Hepatic stellate cell (primary cell): Measurements from ENCODE around the gene BTBD9.

Experiments used
- DNase-seq: peaks from one replicate; pipeline ENCODE4 v3.0.0; 2011; ENCODE audit warnings: low spot score

The BTBD9 gene

GRCh38 chr6:38176797-38177751, 462.7 kb downstream of the BTBD9 start:
- DNase-seq: no peak

GRCh38 chr6:38175786-38176185, 463.9 kb downstream of the BTBD9 start:
- DNase-seq: no peak

- DNase-seq: no peak
Measured at GRCh38 chr6:38174806-38175495, 464.8 kb downstream of the BTBD9 start.

- no peak for DNase-seq
Measured at GRCh38 chr6:38174315-38174714, 465.4 kb downstream of the BTBD9 start.

- no peak for DNase-seq
Measured at GRCh38 chr6:38173909-38174308, 465.8 kb downstream of the BTBD9 start.

- no peak for DNase-seq
Measured at GRCh38 chr6:38172739-38173410, 466.9 kb downstream of the BTBD9 start.

GRCh38 chr6:38171997-38172738, 467.6 kb downstream of the BTBD9 start:
- DNase-seq: no peak

GRCh38 chr6:38170666-38171355, 468.9 kb downstream of the BTBD9 start:
- DNase-seq: no peak

GRCh38 chr6:38169977-38170526, 469.7 kb downstream of the BTBD9 start:
- no peak for DNase-seq

GRCh38 chr6:38169221-38169976, 470.3 kb downstream of the BTBD9 start:
- DNase-seq: no peak

- no peak for DNase-seq
Measured at GRCh38 chr6:38168699-38169098, 471.0 kb downstream of the BTBD9 start.

GRCh38 chr6:38168126-38168525, 471.6 kb downstream of the BTBD9 start:
- no peak for DNase-seq

GRCh38 chr6:38167598-38167997, 472.1 kb downstream of the BTBD9 start:
- DNase-seq: no peak

- DNase-seq: no peak
Measured at GRCh38 chr6:38166411-38167240, 473.1 kb downstream of the BTBD9 start.

- no peak for DNase-seq
Measured at GRCh38 chr6:38164671-38165108, 475.0 kb downstream of the BTBD9 start.

GRCh38 chr6:38164131-38164481, 475.6 kb downstream of the BTBD9 start:
- DNase-seq: no peak

- no peak for DNase-seq
Measured at GRCh38 chr6:38163186-38164130, 476.3 kb downstream of the BTBD9 start.

GRCh38 chr6:38162493-38163185, 477.1 kb downstream of the BTBD9 start:
- no peak for DNase-seq
